ENCODE measurements around the gene SLC5A3. TPM values are rescaled to one million over a fixed set of nuclear protein-coding genes. Genes with fewer than 3 reads are reported as not detected.

The SLC5A3 gene
- total and polyA plus RNA-seq, 10 of the 15 experiments (the other 5 are each of a cell fraction or from before 2014, with no cell fraction given): 3.3 to 21.4 (median 12.0) TPM

DNA sequence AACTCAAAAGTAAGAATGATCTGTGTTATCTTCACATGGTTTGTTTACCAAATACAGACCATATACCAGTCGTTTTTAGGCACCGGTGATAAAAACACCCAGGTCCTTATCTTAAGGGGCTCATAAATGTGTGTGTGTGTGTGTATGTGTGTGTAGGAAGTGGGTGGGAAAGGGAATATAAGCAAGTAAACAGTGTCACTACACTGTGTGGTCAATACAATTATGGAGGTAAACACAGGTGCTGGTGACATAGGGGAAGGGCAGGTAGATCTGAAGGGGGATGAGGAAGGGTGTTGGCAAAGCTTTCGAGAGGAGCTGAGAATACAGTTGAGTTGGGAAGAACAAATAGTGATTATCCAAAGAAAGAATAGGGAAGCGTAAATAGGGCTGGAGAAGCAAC, 19.1 kb upstream of the SLC5A3 start:
- no peak for ATAC-seq
- CTCF ChIA-PET: interaction anchor here (1.5 kb wide), 1 partner anchor 19 kb away, joined by 3 read pairs; no protein-coding TSS in a partner anchor
- Histone ChIP-seq H3K4me3 (no peak overlapping the region), H3K36me3 (ENCODE audit: control insufficient read depth in 2 of 2, insufficient read depth in 2 of 2, low read length in 1 of 2) (no peaks in the 10 kb centered on the region), H3K4me1 (ENCODE audit: control insufficient read depth, insufficient read depth, low read length) (no peaks in the 10 kb centered on the region), H3K27ac (ENCODE audit: control insufficient read depth, insufficient read depth) (no peak overlapping the region), H3K27me3 (replicated peaks in 1 of 2; ENCODE audit: control insufficient read depth in 2 of 2, insufficient read depth in 2 of 2, low read length in 1 of 2) (no peaks in the 10 kb centered on the region), H2AFZ (ENCODE audit: control insufficient read depth, low read depth, low read length) (no peak overlapping the region), H3K9ac (ENCODE audit: control insufficient read depth, insufficient read depth, low read length) (no peak overlapping the region), H3K9me3 (replicated peaks; ENCODE audit: control insufficient read depth, insufficient read depth, low read length) (no peaks in the 10 kb centered on the region), H4K20me1 (ENCODE audit: control insufficient read depth, insufficient read depth) (no peaks in the 10 kb centered on the region), H3K4me2 (ENCODE audit: control insufficient read depth, insufficient read depth) (no peak overlapping the region), H3K79me2 (ENCODE audit: control insufficient read depth, insufficient read depth, low read length) (no peaks in the 10 kb centered on the region)
- FAIRE-seq: no peak
- SMC1A ChIA-PET (ENCODE audit: uncharacterized antibody, unreplicated experiment): interaction anchor here (2.6 kb wide), 1 partner anchor 130 kb away, joined by 8 read pairs; no protein-coding TSS in a partner anchor
- POLR2A ChIA-PET: no interaction called here
- DNase-seq (ENCODE audit: low read depth, low spot score): no peak
- no TSS peak for BruUV-seq (replicated peaks)
- in situ Hi-C loops (cut with MboI) (no loop called here), intact Hi-C loops (cut with micrococcal nuclease; ENCODE audit: unreplicated experiment) (no loop called here)
- WGBS (ENCODE audit: insufficient coverage, insufficient replicate concordance, low lambda C conversion rate, missing lambda C conversion rate): 90% methylated on average over 4 of the region's 4 CpGs
- TF ChIP-seq, protein P1, sequence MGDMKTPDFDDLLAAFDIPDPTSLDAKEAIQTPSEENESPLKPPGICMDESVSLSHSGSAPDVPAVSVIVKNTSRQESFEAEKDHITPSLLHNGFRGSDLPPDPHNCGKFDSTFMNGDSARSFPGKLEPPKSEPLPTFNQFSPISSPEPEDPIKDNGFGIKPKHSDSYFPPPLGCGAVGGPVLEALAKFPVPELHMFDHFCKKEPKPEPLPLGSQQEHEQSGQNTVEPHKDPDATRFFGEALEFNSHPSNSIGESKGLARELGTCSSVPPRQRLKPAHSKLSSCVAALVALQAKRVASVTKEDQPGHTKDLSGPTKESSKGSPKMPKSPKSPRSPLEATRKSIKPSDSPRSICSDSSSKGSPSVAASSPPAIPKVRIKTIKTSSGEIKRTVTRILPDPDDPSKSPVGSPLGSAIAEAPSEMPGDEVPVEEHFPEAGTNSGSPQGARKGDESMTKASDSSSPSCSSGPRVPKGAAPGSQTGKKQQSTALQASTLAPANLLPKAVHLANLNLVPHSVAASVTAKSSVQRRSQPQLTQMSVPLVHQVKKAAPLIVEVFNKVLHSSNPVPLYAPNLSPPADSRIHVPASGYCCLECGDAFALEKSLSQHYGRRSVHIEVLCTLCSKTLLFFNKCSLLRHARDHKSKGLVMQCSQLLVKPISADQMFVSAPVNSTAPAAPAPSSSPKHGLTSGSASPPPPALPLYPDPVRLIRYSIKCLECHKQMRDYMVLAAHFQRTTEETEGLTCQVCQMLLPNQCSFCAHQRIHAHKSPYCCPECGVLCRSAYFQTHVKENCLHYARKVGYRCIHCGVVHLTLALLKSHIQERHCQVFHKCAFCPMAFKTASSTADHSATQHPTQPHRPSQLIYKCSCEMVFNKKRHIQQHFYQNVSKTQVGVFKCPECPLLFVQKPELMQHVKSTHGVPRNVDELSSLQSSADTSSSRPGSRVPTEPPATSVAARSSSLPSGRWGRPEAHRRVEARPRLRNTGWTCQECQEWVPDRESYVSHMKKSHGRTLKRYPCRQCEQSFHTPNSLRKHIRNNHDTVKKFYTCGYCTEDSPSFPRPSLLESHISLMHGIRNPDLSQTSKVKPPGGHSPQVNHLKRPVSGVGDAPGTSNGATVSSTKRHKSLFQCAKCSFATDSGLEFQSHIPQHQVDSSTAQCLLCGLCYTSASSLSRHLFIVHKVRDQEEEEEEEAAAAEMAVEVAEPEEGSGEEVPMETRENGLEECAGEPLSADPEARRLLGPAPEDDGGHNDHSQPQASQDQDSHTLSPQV (IDR thresholded peaks at IDR 0.05): no peak
- TF ChIP-seq ZZZ3 (IDR thresholded peaks at IDR 0.05; ENCODE audit: control insufficient read depth, insufficient read length, low read depth) (no peak), YBX1 (IDR thresholded peaks at IDR 0.05) (no peak), FOXK2 (IDR thresholded peaks at IDR 0.05) (no peak), RBBP5 (conservative IDR thresholded peaks at IDR 0.05) (no peak), EZH2 (IDR thresholded peaks at IDR 0.05; ENCODE audit: borderline replicate concordance, control insufficient read depth, low read depth, low read length) (no peak), MTA3 (IDR thresholded peaks at IDR 0.05; ENCODE audit: borderline replicate concordance, low read length) (no peak), GABPA (IDR thresholded peaks at IDR 0.05; ENCODE audit: low read depth) (no peak)
- TF ChIP-seq, protein P2, sequence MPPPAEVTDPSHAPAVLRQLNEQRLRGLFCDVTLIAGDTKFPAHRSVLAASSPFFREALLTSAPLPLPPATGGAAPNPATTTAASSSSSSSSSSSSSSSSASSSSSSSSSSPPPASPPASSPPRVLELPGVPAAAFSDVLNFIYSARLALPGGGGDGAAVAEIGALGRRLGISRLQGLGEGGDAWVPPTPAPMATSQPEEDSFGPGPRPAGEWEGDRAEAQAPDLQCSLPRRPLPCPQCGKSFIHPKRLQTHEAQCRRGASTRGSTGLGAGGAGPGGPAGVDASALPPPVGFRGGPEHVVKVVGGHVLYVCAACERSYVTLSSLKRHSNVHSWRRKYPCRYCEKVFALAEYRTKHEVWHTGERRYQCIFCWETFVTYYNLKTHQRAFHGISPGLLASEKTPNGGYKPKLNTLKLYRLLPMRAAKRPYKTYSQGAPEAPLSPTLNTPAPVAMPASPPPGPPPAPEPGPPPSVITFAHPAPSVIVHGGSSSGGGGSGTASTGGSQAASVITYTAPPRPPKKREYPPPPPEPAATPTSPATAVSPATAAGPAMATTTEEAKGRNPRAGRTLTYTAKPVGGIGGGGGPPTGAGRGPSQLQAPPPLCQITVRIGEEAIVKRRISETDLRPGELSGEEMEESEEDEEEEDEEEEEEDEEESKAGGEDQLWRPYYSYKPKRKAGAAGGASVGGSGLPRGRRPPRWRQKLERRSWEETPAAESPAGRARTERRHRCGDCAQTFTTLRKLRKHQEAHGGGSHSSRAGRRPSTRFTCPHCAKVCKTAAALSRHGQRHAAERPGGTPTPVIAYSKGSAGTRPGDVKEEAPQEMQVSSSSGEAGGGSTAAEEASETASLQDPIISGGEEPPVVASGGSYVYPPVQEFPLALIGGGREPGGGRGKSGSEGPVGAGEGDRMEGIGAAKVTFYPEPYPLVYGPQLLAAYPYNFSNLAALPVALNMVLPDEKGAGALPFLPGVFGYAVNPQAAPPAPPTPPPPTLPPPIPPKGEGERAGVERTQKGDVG (CRISPR knock-in tag; IDR thresholded peaks at IDR 0.05): no peak
- TF ChIP-seq, protein P3, sequence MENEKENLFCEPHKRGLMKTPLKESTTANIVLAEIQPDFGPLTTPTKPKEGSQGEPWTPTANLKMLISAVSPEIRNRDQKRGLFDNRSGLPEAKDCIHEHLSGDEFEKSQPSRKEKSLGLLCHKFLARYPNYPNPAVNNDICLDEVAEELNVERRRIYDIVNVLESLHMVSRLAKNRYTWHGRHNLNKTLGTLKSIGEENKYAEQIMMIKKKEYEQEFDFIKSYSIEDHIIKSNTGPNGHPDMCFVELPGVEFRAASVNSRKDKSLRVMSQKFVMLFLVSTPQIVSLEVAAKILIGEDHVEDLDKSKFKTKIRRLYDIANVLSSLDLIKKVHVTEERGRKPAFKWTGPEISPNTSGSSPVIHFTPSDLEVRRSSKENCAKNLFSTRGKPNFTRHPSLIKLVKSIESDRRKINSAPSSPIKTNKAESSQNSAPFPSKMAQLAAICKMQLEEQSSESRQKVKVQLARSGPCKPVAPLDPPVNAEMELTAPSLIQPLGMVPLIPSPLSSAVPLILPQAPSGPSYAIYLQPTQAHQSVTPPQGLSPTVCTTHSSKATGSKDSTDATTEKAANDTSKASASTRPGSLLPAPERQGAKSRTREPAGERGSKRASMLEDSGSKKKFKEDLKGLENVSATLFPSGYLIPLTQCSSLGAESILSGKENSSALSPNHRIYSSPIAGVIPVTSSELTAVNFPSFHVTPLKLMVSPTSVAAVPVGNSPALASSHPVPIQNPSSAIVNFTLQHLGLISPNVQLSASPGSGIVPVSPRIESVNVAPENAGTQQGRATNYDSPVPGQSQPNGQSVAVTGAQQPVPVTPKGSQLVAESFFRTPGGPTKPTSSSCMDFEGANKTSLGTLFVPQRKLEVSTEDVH (IDR thresholded peaks at IDR 0.05; ENCODE audit: low read depth, partially characterized antibody): no peak
- RAD21 ChIA-PET (ENCODE audit: unreplicated experiment): no interaction called here
